ENCODE measurements around the gene CBX1. TPM values are rescaled to one million over a fixed set of nuclear protein-coding genes. Genes with fewer than 3 reads are reported as not detected.

CBX1 gene
- polyA plus RNA-seq, 1 donor (not counting 4 experiments of a cell fraction or from before 2014, with no cell fraction given) = 42.3 TPM

DNA sequence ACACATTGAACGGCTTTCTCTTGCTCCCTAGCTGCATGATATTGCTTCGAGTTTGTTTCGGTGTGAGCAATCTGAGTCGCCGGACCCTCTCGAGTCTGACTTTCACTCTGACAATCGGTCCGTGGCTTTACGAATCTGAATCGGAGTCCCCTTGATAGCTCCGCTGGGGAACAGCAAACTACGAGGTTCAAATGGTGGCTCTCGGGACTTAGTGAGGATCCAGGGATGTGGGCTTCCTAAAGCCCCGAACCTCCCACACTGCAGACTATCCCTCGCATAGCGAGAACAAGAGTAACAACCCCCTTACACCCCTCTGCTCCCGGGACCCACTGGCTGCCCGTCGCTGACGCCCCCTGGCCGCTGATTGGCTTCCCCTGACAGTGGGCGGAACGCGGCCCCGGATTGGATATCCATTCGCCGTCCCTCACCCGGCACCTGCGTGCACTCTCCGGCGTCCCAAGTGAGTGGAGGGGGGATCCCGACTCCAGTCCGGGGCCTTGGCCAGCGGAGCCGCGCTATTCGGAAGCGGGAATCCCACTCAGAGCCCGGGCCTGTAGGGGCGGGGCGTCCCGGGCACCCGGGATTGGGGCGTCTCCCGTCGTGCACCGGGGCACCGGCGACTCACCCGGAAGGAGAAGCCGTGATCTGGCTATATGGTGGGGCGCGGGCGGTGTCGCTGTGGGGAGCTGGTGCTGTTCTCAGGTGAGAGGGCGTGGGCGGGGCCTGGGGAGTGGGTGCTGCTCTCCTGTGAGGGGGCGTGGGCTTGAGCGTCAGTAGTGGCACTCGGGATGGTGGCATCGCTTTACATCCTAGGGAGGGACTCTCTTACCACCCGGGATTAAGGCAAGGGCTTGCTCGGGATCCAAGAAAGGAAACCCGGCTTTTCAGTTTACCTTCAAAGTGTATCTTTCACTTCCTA, 6.1 kb upstream of the CBX1 start, which contains the start of gene SNX11:
Gene SNX11, plus strand, starts transcription at position 630 of the 919 bp plus-strand sequence. CDS start 4,278 bp downstream, outside the sequence.
- Histone ChIP-seq H3K9me1 (ENCODE audit: control insufficient read depth, extremely low read depth, insufficient read depth, low read length) (no peaks in the 10 kb centered on the region), H3K4me1 (ENCODE audit: control insufficient read depth, extremely low read depth, insufficient read depth, low read length) (no peaks in the 10 kb centered on the region), H3K9ac (ENCODE audit: control insufficient read depth, extremely low read depth, insufficient read depth, low read length) (peak within 1 kb of the TSS; percentile 95), H2AFZ (ENCODE audit: control insufficient read depth, low read length) (peak within 1 kb of the TSS; percentile 100), H4K20me1 (ENCODE audit: control insufficient read depth, extremely low read depth, insufficient read depth, low read length) (no peaks in the 10 kb centered on the region), H3K27me3 (ENCODE audit: control insufficient read depth, extremely low read depth, insufficient read depth, low read length) (no peaks in the 10 kb centered on the region), H3K36me3 (ENCODE audit: control insufficient read depth in 2 of 2, extremely low read depth in 1 of 2, insufficient read depth in 2 of 2, low read length in 2 of 2) (peaks cover 0 to 7% of the 10 kb centered on the region in 2 experiments), H3K4me2 (ENCODE audit: control insufficient read depth, extremely low read depth, insufficient read depth, low read depth, low read length) (peak within 1 kb of the TSS; percentile 92), H3K27ac (ENCODE audit: control insufficient read depth, insufficient read depth, low read length) (peak within 1 kb of the TSS; percentile 92), H3K4me3 (ENCODE audit: control insufficient read depth in 2 of 3, extremely low read depth in 1 of 3, insufficient read depth in 2 of 3, low read depth in 1 of 3, low read length in 3 of 3) (peak within 1 kb of the TSS; percentile 78 to 99 (median 97)), H3K9me3 (ENCODE audit: control insufficient read depth, low read depth, low read length) (no peaks in the 10 kb centered on the region), H3K79me2 (ENCODE audit: control insufficient read depth, insufficient read depth, low read length) (peaks cover 44% of the 10 kb centered on the region)
- peak; percentile 57 for DNase-seq (ENCODE audit: low read depth, low spot score)
- TF ChIP-seq CTCF (optimal IDR thresholded peaks at IDR 0.05 in 1 of 3, IDR thresholded peaks at IDR 0.05 in 1 of 3, conservative IDR thresholded peaks at IDR 0.05 in 1 of 3; ENCODE audit: extremely low read depth in 1 of 3, insufficient read depth in 2 of 3, low read length in 3 of 3) (peak in 1 of 3 experiments; percentile 42), EZH2 (IDR thresholded peaks at IDR 0.05; ENCODE audit: low read length) (no peak)
- dilution Hi-C loops (cut with MboI; ENCODE audit: extremely low pct_ligation_motif_present, low sequenced_read_pairs) = no loop called here
- no peak for FAIRE-seq

DNA sequence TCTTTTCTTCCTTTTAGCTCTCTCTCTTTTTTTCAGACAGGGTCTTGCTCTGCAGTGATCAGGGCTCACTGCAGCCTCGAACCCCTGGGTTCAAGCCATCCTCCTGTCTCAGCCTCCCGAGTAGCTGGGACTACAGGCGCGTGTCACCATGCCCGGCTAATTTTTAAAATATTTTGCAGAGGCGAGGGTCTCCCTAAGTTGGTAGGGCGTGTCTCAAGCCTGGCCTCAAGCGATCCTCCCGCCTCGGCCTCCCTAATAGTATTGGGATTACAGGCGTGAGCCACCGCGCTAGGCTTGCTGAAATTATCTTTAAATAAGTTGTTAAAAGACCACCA, 5.5 kb upstream of the CBX1 start:
- Histone ChIP-seq H3K4me3 (ENCODE audit: control insufficient read depth in 2 of 3, extremely low read depth in 1 of 3, insufficient read depth in 2 of 3, low read depth in 1 of 3, low read length in 3 of 3) (peak overlapping the region; percentile 78 to 99 (median 97)), H4K20me1 (ENCODE audit: control insufficient read depth, extremely low read depth, insufficient read depth, low read length) (no peaks in the 10 kb centered on the region), H3K9me1 (ENCODE audit: control insufficient read depth, extremely low read depth, insufficient read depth, low read length) (no peaks in the 10 kb centered on the region), H3K4me1 (ENCODE audit: control insufficient read depth, extremely low read depth, insufficient read depth, low read length) (peaks cover 2% of the 10 kb centered on the region), H3K4me2 (ENCODE audit: control insufficient read depth, extremely low read depth, insufficient read depth, low read depth, low read length) (peak overlapping the region; percentile 92), H3K27me3 (ENCODE audit: control insufficient read depth, extremely low read depth, insufficient read depth, low read length) (no peaks in the 10 kb centered on the region), H3K9ac (ENCODE audit: control insufficient read depth, extremely low read depth, insufficient read depth, low read length) (peak overlapping the region; percentile 95), H3K36me3 (ENCODE audit: control insufficient read depth in 2 of 2, extremely low read depth in 1 of 2, insufficient read depth in 2 of 2, low read length in 2 of 2) (peaks cover 0 to 4% of the 10 kb centered on the region in 2 experiments), H3K27ac (ENCODE audit: control insufficient read depth, insufficient read depth, low read length) (peak overlapping the region; percentile 92), H2AFZ (ENCODE audit: control insufficient read depth, low read length) (peak overlapping the region; percentile 100), H3K9me3 (ENCODE audit: control insufficient read depth, low read depth, low read length) (no peaks in the 10 kb centered on the region), H3K79me2 (ENCODE audit: control insufficient read depth, insufficient read depth, low read length) (peaks cover 38% of the 10 kb centered on the region)
- DNase-seq (ENCODE audit: low read depth, low spot score) (no peak), FAIRE-seq (no peak)
- no peak for TF ChIP-seq EZH2 (IDR thresholded peaks at IDR 0.05; ENCODE audit: low read length)
- TF ChIP-seq CTCF (optimal IDR thresholded peaks at IDR 0.05 in 1 of 3, IDR thresholded peaks at IDR 0.05 in 1 of 3, conservative IDR thresholded peaks at IDR 0.05 in 1 of 3; ENCODE audit: extremely low read depth in 1 of 3, insufficient read depth in 2 of 3, low read length in 3 of 3) = no peak
- dilution Hi-C loops (cut with MboI; ENCODE audit: extremely low pct_ligation_motif_present, low sequenced_read_pairs) = no loop called here
